ENCODE measurements around the gene PCBP3. TPM values are rescaled to one million over a fixed set of nuclear protein-coding genes. Genes with fewer than 3 reads are reported as not detected.

PCBP3 gene
- total RNA-seq, 4 donors from 2014 or later: 0.13 to 0.26 TPM; not detected in 2

- no peaks in the 10 kb centered on the region for H3K36me3 ChIP-seq
- H3K27me3 ChIP-seq: peaks cover 0 to 10% (median 2%) of the 10 kb centered on the region in 3 donors
- intact Hi-C loops (cut with DNase I; ENCODE audit: low total_unique reads) (no loop called here), in situ Hi-C loops (cut with MboI; ENCODE audit: low sequenced_read_pairs in 4 of 4) (no loop called here)
- H3K4me3 ChIP-seq: no peak overlapping the region
- TF ChIP-seq CTCF (IDR thresholded peaks at IDR 0.05 in 4 of 5, conservative IDR thresholded peaks at IDR 0.05 in 1 of 5) (no peak), POLR2A (IDR thresholded peaks at IDR 0.05) (no peak)
- H3K9me3 ChIP-seq: peaks cover 0 to 9% (median 5%) of the 10 kb centered on the region in 3 donors
- H3K27ac ChIP-seq: no peak overlapping the region
- DNase-seq (no peak), ATAC-seq (no peak)
- H3K4me1 ChIP-seq: no peaks in the 10 kb centered on the region
Observed at GRCh38 chr21:45774291-45774690, 130.8 kb downstream of the PCBP3 start.

- intact Hi-C loops (cut with DNase I; ENCODE audit: low total_unique reads): no loop called here
- Histone ChIP-seq H3K9me3 (peaks cover 0 to 9% (median 5%) of the 10 kb centered on the region in 3 donors), H3K4me1 (no peaks in the 10 kb centered on the region), H3K4me3 (no peak overlapping the region), H3K27me3 (peaks cover 2 to 10% (median 4%) of the 10 kb centered on the region in 3 donors), H3K36me3 (no peaks in the 10 kb centered on the region), H3K27ac (no peak overlapping the region)
- in situ Hi-C loops (cut with MboI; ENCODE audit: low sequenced_read_pairs in 4 of 4): no loop called here
- TF ChIP-seq POLR2A (IDR thresholded peaks at IDR 0.05) (no peak), CTCF (IDR thresholded peaks at IDR 0.05 in 4 of 5, conservative IDR thresholded peaks at IDR 0.05 in 1 of 5) (no peak)
- DNase-seq: no peak
- no peak for ATAC-seq
Observed at GRCh38 chr21:45776971-45777370, 133.4 kb downstream of the PCBP3 start.

- Histone ChIP-seq H3K9me3 (peaks cover 0 to 9% (median under 1%) of the 10 kb centered on the region in 3 donors), H3K27me3 (peaks cover 2 to 10% (median 4%) of the 10 kb centered on the region in 3 donors), H3K4me3 (no peak overlapping the region), H3K27ac (no peak overlapping the region), H3K36me3 (no peaks in the 10 kb centered on the region), H3K4me1 (no peaks in the 10 kb centered on the region)
- intact Hi-C loops (cut with DNase I; ENCODE audit: low total_unique reads) (no loop called here), in situ Hi-C loops (cut with MboI; ENCODE audit: low sequenced_read_pairs in 4 of 4) (no loop called here)
- TF ChIP-seq CTCF (IDR thresholded peaks at IDR 0.05 in 4 of 5, conservative IDR thresholded peaks at IDR 0.05 in 1 of 5) (no peak), POLR2A (IDR thresholded peaks at IDR 0.05) (no peak)
- ATAC-seq (no peak), DNase-seq (no peak)
Observed at GRCh38 chr21:45778686-45779085, 135.2 kb downstream of the PCBP3 start.

GRCh38 chr21:45779226-45779625, 135.7 kb downstream of the PCBP3 start:
- DNase-seq: no peak
- no peak for ATAC-seq
- Histone ChIP-seq H3K36me3 (no peaks in the 10 kb centered on the region), H3K27ac (no peak overlapping the region), H3K27me3 (peaks cover 2 to 7% (median 4%) of the 10 kb centered on the region in 3 donors), H3K9me3 (peaks cover 0 to 9% (median 0%) of the 10 kb centered on the region in 3 donors), H3K4me1 (no peaks in the 10 kb centered on the region), H3K4me3 (no peak overlapping the region)
- in situ Hi-C loops (cut with MboI; ENCODE audit: low sequenced_read_pairs in 4 of 4) (no loop called here), intact Hi-C loops (cut with DNase I; ENCODE audit: low total_unique reads) (no loop called here)
- TF ChIP-seq POLR2A (IDR thresholded peaks at IDR 0.05) (no peak), CTCF (IDR thresholded peaks at IDR 0.05 in 4 of 5, conservative IDR thresholded peaks at IDR 0.05 in 1 of 5) (no peak)

GRCh38 chr21:45780647-45781046, 137.1 kb downstream of the PCBP3 start:
- intact Hi-C loops (cut with DNase I; ENCODE audit: low total_unique reads) (no loop called here), in situ Hi-C loops (cut with MboI; ENCODE audit: low sequenced_read_pairs in 4 of 4) (no loop called here)
- H3K36me3 ChIP-seq: no peaks in the 10 kb centered on the region
- H3K4me1 ChIP-seq: no peaks in the 10 kb centered on the region
- H3K27me3 ChIP-seq: peaks cover 2 to 7% (median 4%) of the 10 kb centered on the region in 3 donors
- ATAC-seq (no peak), DNase-seq (no peak)
- TF ChIP-seq CTCF (IDR thresholded peaks at IDR 0.05 in 4 of 5, conservative IDR thresholded peaks at IDR 0.05 in 1 of 5): no peak
- H3K9me3 ChIP-seq: peaks cover 0 to 9% (median 0%) of the 10 kb centered on the region in 3 donors
- no peak overlapping the region for H3K27ac ChIP-seq
- H3K4me3 ChIP-seq: no peak overlapping the region

All from gastrocnemius medialis (tissue), 4 donors.